Measurements from ENCODE around the gene CT45A5. TPM values are rescaled to one million over a fixed set of nuclear protein-coding genes. Genes with fewer than 3 reads are reported as not detected.
"Not testable (repeated sequence)": the region's sequence is repeated elsewhere in the genome, so short reads cannot be mapped to it uniquely, and the experiment has no call there.

CT45A5 gene
- total and polyA plus RNA-seq, 2 of the 13 experiments (the other 11 are each of a cell fraction or from before 2014, with no cell fraction given): not detected

DNA sequence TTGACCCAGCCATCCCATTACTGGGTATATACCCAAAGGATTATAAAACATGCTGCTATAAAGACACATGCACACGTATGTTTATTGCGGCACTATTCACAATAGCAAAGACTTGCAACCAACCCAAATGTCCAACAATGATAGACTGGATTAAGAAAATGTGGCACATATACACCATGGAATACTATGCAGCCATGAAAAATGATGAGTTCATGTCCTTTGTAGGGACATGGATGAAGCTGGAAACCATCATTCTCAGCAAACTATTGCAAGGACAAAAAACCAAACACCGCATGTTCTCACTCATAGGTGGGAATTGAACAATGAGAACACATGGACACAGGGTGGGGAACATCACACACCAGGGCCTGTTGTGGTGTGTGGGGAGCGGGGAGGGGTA lies 40.6 kb downstream of the CT45A5 start:
- CTCF ChIA-PET (ENCODE audit: low intra/inter-chr PET ratio, low total read pairs); H3K4me3 ChIP-seq (replicated peaks in 1 of 3; ENCODE audit: insufficient read depth in 1 of 3, low read depth in 2 of 3, low read length in 3 of 3); H3K4me1 ChIP-seq (ENCODE audit: insufficient read depth, low read length); H3K36me3 ChIP-seq (replicated peaks in 1 of 2; ENCODE audit: control insufficient read depth in 1 of 2, insufficient read depth in 2 of 2, low read length in 2 of 2); H3K9me3 ChIP-seq (ENCODE audit: low read length); BruUV-seq (replicated peaks); H3K27ac ChIP-seq (ENCODE audit: extremely low read length, insufficient read depth, low read length); FAIRE-seq; H2AFZ ChIP-seq (ENCODE audit: low read length); H3K4me2 ChIP-seq (ENCODE audit: low read depth, low read length); H4K20me1 ChIP-seq (ENCODE audit: insufficient read depth, low read length); in situ Hi-C loops (cut with HindIII; ENCODE audit: extremely low pct_ligation_motif_present, low pct_unique_long_range_greater_than_20kb); ATAC-seq; H3K27me3 ChIP-seq (ENCODE audit: control insufficient read depth in 1 of 2, insufficient read depth in 2 of 2, low read length in 2 of 2); H3K79me2 ChIP-seq (ENCODE audit: insufficient read depth, low read length); H3K9ac ChIP-seq (ENCODE audit: insufficient read depth, low read depth, low read length); intact Hi-C loops (cut with micrococcal nuclease; ENCODE audit: unreplicated experiment); POLR2A ChIA-PET; DNase-seq (ENCODE audit: low spot score): not testable (repeated sequence)
- WGBS (ENCODE audit: low lambda C conversion rate): 55% methylated on average over 2 of the region's 4 CpGs

DNA sequence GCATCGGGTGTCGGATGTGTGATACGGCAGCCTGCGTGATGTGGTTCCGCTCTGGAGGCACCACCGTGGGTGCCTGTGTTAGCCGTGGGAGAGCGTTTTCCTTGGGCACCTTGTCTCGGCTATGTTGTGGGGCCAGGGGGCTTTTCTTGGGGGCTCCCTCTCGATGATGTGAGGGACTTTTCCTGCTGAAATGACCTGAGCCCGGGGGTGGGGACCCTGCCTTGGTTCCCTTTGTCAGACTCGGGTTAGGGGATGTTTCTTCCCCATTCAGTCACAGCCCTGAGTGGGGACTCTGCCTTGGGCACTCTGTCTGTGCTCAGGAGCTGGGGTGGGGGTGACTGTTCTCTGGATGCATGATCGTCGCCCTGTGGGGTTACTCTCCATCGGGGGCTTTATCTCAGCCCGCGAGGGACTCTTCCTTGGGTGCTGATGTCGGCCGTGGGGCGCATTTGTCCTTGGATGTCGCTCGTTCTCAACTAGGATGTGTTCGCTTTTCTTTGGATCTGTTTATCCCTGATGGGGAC lies 44.0 kb downstream of the CT45A5 start:
- FAIRE-seq: no peak
- H2AFZ ChIP-seq (ENCODE audit: low read length): no peak overlapping the region
- no peak for ATAC-seq
- no peak overlapping the region for H3K4me3 ChIP-seq (replicated peaks in 1 of 3; ENCODE audit: insufficient read depth in 1 of 3, low read depth in 2 of 3, low read length in 3 of 3)
- ChIA-PET POLR2A (no interaction called here), CTCF (ENCODE audit: low intra/inter-chr PET ratio, low total read pairs) (no interaction called here)
- H3K4me1 ChIP-seq (ENCODE audit: insufficient read depth, low read length): no peaks in the 10 kb centered on the region
- H3K27me3 ChIP-seq (ENCODE audit: control insufficient read depth in 1 of 2, insufficient read depth in 2 of 2, low read length in 2 of 2): no peaks in the 10 kb centered on the region
- H3K9ac ChIP-seq (ENCODE audit: insufficient read depth, low read depth, low read length): no peak overlapping the region
- H3K4me2 ChIP-seq (ENCODE audit: low read depth, low read length): no peak overlapping the region
- H3K79me2 ChIP-seq (ENCODE audit: insufficient read depth, low read length): no peaks in the 10 kb centered on the region
- no peaks in the 10 kb centered on the region for H4K20me1 ChIP-seq (ENCODE audit: insufficient read depth, low read length)
- H3K36me3 ChIP-seq (replicated peaks in 1 of 2; ENCODE audit: control insufficient read depth in 1 of 2, insufficient read depth in 2 of 2, low read length in 2 of 2): no peaks in the 10 kb centered on the region
- intact Hi-C loops (cut with micrococcal nuclease; ENCODE audit: unreplicated experiment) (no loop called here), in situ Hi-C loops (cut with HindIII; ENCODE audit: extremely low pct_ligation_motif_present, low pct_unique_long_range_greater_than_20kb) (no loop called here)
- no peak overlapping the region for H3K27ac ChIP-seq (ENCODE audit: extremely low read length, insufficient read depth, low read length)
- DNase-seq (ENCODE audit: low spot score): no peak
- no TSS peak for BruUV-seq (replicated peaks)
- H3K9me3 ChIP-seq (ENCODE audit: low read length): no peaks in the 10 kb centered on the region
- WGBS (ENCODE audit: low lambda C conversion rate): 50% methylated on average over 6 of the region's 23 CpGs
- TF ChIP-seq ZNF343 (CRISPR knock-in tag; IDR thresholded peaks at IDR 0.05): no peak
- TF ChIP-seq ZEB1 (IDR thresholded peaks at IDR 0.05; ENCODE audit: insufficient replicate concordance, low read depth): no peak
- TF ChIP-seq, protein P1, sequence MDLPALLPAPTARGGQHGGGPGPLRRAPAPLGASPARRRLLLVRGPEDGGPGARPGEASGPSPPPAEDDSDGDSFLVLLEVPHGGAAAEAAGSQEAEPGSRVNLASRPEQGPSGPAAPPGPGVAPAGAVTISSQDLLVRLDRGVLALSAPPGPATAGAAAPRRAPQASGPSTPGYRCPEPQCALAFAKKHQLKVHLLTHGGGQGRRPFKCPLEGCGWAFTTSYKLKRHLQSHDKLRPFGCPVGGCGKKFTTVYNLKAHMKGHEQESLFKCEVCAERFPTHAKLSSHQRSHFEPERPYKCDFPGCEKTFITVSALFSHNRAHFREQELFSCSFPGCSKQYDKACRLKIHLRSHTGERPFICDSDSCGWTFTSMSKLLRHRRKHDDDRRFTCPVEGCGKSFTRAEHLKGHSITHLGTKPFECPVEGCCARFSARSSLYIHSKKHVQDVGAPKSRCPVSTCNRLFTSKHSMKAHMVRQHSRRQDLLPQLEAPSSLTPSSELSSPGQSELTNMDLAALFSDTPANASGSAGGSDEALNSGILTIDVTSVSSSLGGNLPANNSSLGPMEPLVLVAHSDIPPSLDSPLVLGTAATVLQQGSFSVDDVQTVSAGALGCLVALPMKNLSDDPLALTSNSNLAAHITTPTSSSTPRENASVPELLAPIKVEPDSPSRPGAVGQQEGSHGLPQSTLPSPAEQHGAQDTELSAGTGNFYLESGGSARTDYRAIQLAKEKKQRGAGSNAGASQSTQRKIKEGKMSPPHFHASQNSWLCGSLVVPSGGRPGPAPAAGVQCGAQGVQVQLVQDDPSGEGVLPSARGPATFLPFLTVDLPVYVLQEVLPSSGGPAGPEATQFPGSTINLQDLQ (CRISPR knock-in tag; IDR thresholded peaks at IDR 0.05): no peak
- no peak for TF ChIP-seq SMAD3 (CRISPR knock-in tag; IDR thresholded peaks at IDR 0.05)
- no peak for TF ChIP-seq SIX4 (CRISPR knock-in tag; IDR thresholded peaks at IDR 0.05)
- TF ChIP-seq GATA4 (IDR thresholded peaks at IDR 0.05; ENCODE audit: borderline replicate concordance, low read depth): no peak
- TF ChIP-seq TEAD2 (CRISPR knock-in tag; IDR thresholded peaks at IDR 0.05): no peak
- TF ChIP-seq, protein P2, sequence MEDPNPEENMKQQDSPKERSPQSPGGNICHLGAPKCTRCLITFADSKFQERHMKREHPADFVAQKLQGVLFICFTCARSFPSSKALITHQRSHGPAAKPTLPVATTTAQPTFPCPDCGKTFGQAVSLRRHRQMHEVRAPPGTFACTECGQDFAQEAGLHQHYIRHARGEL (CRISPR knock-in tag; IDR thresholded peaks at IDR 0.05): no peak
- no peak for TF ChIP-seq ERF (CRISPR knock-in tag; IDR thresholded peaks at IDR 0.05)
- TF ChIP-seq RFX1 (IDR thresholded peaks at IDR 0.05): no peak
- TF ChIP-seq, protein P3, sequence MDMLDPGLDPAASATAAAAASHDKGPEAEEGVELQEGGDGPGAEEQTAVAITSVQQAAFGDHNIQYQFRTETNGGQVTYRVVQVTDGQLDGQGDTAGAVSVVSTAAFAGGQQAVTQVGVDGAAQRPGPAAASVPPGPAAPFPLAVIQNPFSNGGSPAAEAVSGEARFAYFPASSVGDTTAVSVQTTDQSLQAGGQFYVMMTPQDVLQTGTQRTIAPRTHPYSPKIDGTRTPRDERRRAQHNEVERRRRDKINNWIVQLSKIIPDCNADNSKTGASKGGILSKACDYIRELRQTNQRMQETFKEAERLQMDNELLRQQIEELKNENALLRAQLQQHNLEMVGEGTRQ (IDR thresholded peaks at IDR 0.05; ENCODE audit: low read depth, low read length): no peak
- TF ChIP-seq, protein P3 (CRISPR knock-in tag; IDR thresholded peaks at IDR 0.05; ENCODE audit: borderline replicate concordance): no peak
- no peak for TF ChIP-seq RBFOX2 (IDR thresholded peaks at IDR 0.05; ENCODE audit: low read depth, low read length)
- TF ChIP-seq ZNF33B (CRISPR knock-in tag; IDR thresholded peaks at IDR 0.05): no peak
- TF ChIP-seq FOXJ3 (CRISPR knock-in tag; IDR thresholded peaks at IDR 0.05; ENCODE audit: borderline replicate concordance): no peak
- no peak for TF ChIP-seq CEBPG (CRISPR knock-in tag; IDR thresholded peaks at IDR 0.05)
- no peak for TF ChIP-seq ZNF761 (CRISPR knock-in tag; conservative IDR thresholded peaks at IDR 0.05)
